Measurements from ENCODE around the gene CLIP4.

Gene CLIP4

DNA sequence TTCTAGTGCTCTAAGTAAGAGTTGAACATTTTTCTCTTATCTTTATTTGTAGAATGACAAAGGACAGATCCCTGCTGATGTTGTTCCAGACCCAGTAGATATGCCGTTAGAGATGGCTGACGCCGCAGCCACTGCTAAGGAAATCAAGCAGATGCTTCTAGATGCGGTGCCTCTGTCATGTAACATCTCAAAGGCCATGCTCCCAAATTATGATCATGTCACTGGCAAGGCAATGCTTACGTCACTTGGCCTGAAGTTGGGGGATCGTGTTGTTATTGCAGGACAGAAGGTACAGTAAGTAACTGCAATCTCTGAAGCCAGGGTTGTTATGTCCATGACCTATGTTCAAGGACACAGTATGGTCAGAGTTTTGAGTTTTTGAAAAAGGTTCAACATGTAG lies 28.4 kb downstream of the CLIP4 start:
- DNase-seq, result no peak

DNA sequence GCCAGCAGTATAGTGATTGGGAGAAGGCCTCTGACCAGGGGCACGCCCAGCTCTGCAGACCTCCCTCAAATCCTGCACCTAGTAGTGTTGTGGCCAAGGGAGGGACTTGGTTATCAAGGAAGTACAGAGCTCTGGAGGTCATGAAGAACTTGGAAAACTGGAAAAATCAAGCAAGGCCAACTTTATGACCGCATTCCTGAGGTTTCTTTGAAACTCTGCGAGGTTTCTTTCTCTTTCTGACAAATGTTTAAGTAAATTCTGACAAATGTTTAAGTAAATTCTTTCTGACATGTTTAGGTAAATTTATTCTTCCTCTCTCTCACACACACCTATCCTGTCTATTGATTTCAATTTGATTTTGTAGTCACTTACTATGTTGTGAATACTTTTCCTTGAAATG lies 31.0 kb downstream of the CLIP4 start:
- no peak for DNase-seq

GRCh38 chr2:29147963-29148362 lies 32.7 kb downstream of the CLIP4 start:
- DNase-seq, result no peak

- no peak for DNase-seq
These were observed 39.4 kb downstream of the CLIP4 start for GRCh38 chr2:29154610-29155009.

GRCh38 chr2:29155578-29155977 lies 40.4 kb downstream of the CLIP4 start:
- no peak for DNase-seq

GRCh38 chr2:29157131-29157530 lies 41.9 kb downstream of the CLIP4 start:
- no peak for DNase-seq

GRCh38 chr2:29159125-29159524 lies 43.9 kb downstream of the CLIP4 start:
- no peak for DNase-seq

DNA sequence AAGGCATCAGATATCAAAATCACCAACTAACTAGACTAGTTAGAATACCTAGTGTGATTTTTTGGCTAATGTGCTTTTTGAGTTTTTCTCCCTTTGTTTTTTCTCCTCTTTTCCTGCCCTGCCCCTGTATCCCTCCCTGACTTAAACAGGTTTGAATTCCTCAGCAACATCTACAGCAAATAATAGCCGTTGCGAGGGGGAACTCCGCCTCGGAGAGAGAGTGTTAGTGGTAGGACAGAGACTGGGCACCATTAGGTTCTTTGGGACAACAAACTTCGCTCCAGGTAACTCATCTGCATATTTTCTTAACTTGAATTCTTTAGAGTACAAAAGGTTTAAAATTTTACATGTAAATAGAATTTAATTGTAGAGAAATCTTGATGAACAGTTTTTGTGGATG lies 45.0 kb downstream of the CLIP4 start:
- no peak for DNase-seq

DNA sequence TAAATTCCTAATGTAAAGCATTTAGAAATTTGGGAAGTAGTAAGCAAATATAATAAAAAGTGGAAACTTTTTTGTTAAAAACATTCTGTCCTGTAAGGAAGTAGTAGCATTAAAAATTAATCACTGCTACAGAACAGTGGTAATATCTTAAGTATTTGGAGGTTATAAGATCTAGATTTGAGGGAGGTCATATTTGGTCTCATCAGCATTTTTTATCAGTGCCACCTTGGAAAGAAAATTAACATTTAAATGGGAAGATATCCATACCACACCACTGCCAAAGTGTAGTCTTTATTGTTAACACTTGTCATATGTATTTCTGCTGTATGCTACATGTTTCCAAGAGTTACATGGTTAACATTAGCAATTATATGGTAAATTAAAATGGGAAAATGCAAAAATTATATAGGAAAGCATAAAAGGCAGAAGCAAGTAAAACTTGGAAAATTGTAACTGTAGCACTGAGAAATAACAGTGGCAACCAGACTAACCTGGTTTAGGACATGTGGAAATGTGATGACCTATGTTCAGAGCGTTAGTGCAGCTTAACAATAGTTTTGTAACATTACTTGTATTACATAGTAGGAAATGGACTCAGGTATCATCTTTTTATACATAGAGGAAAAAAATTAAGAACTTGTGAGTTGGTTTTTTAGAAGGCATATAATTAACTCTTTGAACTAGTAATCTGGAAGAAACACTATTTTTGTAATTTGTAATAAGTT lies 47.2 kb downstream of the CLIP4 start:
- no peak for DNase-seq

- DNase-seq, result no peak
These were observed 49.1 kb downstream of the CLIP4 start for GRCh38 chr2:29164091-29164846.

GRCh38 chr2:29165362-29166241 lies 50.4 kb downstream of the CLIP4 start:
- DNase-seq, result no peak

DNA sequence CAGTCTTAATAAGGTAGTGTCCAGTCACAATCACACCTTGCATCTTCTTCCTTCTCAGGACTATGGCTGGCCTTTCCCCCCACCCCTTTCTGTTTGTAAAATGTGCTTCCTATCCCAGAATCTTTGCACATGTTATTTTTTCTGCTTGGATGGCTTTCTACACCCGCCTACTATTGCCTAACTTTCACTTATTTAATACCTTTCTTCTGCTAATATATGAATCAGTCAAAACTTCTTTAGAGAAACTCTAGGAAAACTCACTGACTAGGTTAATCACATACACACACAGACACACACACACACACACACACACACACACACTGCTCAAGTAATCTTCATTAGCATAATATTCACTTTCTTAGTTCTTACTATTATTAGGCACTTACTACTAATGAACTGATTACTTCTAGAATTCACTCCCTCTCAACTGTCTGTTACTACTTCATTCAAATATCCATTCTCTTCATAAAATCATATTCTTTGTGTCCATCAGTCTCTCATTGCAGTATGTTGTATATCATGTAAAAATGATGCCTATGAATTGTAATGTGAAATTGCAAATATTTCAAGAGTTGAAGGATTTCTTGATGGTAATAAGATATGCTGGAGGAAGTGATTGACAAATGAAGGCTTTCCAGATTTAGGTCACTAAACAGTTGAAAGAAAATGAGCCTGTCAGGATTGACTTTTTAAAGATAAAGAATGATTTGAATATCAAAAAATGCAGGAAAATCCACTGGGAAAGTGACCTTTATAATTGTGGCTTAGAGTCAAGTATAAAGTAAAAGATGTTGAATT lies 51.2 kb downstream of the CLIP4 start:
- DNase-seq, result no peak

DNA sequence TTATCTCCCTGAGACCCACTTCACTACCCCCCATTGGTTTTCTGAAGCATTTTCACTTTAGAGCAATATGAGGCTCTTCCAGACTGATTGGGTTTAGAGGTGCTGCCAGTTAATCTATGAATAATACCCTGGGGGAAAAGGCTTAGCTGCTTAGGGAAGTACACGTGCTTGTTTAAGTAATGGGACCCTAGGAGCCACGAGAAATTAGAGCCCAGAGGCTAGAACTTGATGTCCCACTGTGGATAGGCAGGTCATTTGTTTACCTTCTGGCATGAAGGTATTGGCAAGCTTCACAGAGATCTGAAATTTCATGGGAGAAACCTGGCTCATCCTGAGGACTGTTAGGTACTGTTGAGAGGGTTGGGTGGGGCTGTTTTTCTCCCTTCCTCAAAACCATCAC lies 59.7 kb downstream of the CLIP4 start:
- DNase-seq, result no peak

- no peak for DNase-seq
These were observed 60.1 kb downstream of the CLIP4 start for GRCh38 chr2:29175338-29175737.

DNA sequence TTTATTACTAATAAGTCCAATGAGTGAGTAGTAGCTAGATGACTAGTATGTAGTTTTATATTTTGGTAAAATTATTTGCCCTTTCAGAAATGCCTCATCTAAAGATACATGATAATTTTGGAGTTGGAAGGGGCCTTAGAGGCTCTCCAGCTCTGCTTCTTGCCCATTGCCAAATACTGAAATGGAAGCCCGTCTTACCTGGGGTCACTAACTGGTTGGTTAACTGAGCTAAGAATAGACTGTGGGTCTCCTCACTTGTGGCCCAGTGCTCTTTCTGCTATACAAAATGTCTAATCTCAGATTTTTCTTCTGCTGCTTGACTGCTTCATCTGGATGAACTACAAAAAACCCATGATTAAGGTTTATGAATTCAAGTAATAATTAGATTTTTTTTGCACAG lies 67.1 kb downstream of the CLIP4 start:
- DNase-seq, result no peak

GRCh38 chr2:29182920-29183319 lies 67.7 kb downstream of the CLIP4 start:
- DNase-seq, result no peak

DNA sequence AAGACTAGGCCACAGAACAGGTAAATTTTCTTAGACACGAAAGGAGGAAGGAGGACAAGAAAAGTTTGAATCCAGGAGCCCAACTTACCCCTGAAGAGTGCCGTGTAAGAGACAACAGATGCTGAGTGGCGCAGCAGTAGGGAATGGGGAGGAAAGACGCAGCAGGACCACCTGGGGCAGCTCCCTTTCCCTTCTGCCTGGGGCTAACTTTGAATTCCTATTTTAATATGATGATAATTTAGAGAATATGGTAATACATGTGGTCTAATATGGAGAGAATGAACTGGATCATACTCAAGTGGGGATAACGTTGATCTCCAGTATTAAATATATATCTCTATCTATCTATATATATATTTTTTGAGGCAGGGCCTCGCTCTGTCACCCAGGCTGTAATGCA lies 69.3 kb downstream of the CLIP4 start:
- no peak for DNase-seq

- DNase-seq, result no peak
These were observed 71.6 kb downstream of the CLIP4 start for GRCh38 chr2:29186817-29187216.

DNA sequence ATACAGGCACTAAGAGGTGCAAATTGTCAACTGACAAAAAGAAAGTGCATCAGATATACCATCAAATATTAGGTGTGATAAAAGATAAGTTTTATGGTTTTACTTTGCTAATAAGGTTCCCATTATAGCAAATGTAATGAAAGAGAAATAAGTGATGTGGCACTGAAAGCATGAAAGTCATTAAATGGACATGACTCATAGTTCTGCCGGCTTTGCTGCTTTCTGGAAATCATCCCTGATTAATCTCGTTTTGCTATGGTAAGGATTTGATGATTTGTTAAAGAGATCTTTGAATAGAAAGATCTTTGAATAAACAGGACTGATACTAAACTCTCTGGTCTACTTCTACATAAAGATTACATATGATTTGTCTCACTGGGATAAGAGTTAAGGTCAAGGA lies 72.7 kb downstream of the CLIP4 start:
- no peak for DNase-seq

GRCh38 chr2:29189052-29189451 lies 73.8 kb downstream of the CLIP4 start:
- no peak for DNase-seq

DNA sequence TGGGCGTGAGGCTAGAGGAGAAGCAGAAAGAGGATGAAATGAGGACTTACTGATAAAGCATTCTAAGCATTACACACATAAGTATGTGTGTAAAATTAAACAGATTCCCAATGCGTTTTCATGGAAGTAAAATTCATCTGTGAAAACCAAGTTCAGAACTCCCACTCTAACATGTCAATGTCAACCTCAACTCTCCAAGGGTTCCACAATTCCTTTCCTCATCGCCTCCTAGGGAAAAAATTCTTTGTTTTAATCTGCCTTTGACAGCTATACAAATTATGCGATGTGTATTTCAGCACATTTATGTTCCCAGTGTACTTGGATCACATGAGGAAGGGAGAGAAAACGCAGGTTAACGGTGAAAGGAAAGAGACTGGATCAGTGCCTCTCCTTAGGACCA lies 76.6 kb downstream of the CLIP4 start:
- no peak for DNase-seq

- DNase-seq, result no peak
These were observed 77.3 kb downstream of the CLIP4 start for GRCh38 chr2:29192526-29192925.

DNA sequence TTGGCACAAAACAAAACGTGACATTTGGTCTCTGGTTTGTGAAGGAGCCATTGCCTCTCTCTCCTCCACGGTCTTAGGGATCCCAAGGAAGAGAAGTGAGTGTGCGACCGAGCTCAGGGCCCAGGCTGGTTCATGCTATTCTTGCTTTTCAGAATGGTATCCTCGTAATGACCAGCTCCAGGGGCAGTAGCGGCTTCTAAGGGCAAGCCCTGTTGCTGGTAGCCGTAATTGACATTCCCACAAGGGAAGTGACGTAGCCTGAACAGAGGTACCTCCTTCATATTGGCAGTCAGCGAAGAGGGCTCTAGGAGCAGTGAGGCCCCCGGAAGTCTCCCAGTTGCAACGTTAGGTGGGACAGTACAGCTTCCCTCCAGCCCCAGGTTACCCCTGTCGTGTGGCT lies 77.9 kb downstream of the CLIP4 start:
- DNase-seq, result no peak
